ENCODE measurements around the gene ZNF397. TPM values are rescaled to one million over a fixed set of nuclear protein-coding genes. Genes with fewer than 3 reads are reported as not detected.

Gene ZNF397
- total and polyA plus RNA-seq, 2 donors (not counting 1 experiment from before 2014, with no cell fraction given) = 16.8 to 67.2 TPM

DNA sequence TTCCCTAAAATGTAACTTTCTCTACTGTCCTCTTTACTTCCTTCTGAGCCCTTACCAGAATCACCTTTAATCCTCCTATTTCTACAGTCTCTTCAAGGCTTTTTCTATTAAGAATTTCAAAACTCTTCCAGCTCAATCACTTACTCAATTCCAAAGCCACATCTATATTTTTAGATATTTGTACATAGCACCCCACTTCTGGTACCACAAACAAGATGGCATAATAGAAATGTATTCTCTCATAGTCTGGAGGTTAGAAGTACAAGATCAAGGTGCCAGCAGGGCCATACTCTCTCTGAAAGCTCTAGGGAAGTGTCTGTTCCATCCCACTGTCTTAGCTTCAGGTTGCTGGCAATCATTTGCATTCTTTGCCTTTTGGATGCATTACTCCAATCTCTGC lies 38.1 kb downstream of the ZNF397 start:
- Histone ChIP-seq H3K4me3 (ENCODE audit: control extremely low read depth in 1 of 5, extremely low read depth in 1 of 5, insufficient read depth in 1 of 5, low read depth in 2 of 5, low read length in 4 of 5) (no peak overlapping the region), H3K4me1 (ENCODE audit: control insufficient read depth in 2 of 2, insufficient read depth in 2 of 2, low read length in 2 of 2) (no peaks in the 10 kb centered on the region), H3K4me2 (replicated peaks; ENCODE audit: low read depth, low read length, poor library complexity, severe bottlenecking) (no peak overlapping the region), H3K27ac (ENCODE audit: low read length in 2 of 2) (no peak overlapping the region), H3K27me3 (replicated peaks in 1 of 4; ENCODE audit: control extremely low read depth in 1 of 4, control insufficient read depth in 3 of 4, insufficient read depth in 4 of 4, low read length in 3 of 4) (no peaks in the 10 kb centered on the region), H3K9ac (ENCODE audit: low read length) (no peak overlapping the region), H2AFZ (ENCODE audit: insufficient read depth, low read depth, low read length, poor library complexity, severe bottlenecking) (no peak overlapping the region), H3K9me3 (ENCODE audit: control extremely low read depth in 1 of 3, control insufficient read depth in 2 of 3, insufficient read depth in 1 of 3, low read length in 2 of 3) (peaks cover 0 to 8% (median 6%) of the 10 kb centered on the region in 3 donors), H3K36me3 (replicated peaks in 1 of 2; ENCODE audit: control extremely low read depth in 1 of 2, control insufficient read depth in 1 of 2, extremely low read depth in 1 of 2, insufficient read depth in 2 of 2, low read length in 1 of 2) (peaks cover 0 to 9% of the 10 kb centered on the region in 2 experiments), H3K79me2 (ENCODE audit: control insufficient read depth, insufficient read depth, low read length) (peaks cover 29% of the 10 kb centered on the region), H4K20me1 (ENCODE audit: control insufficient read depth, insufficient read depth, low read length, poor library complexity, severe bottlenecking) (no peaks in the 10 kb centered on the region)
- no peak for DNase-seq
- no peak for ATAC-seq (ENCODE audit: low read depth)
- H3K9me3 Mint-ChIP-seq (ENCODE audit: insufficient read depth) = no peaks in the 10 kb centered on the region
- no peak overlapping the region for H3K4me3 Mint-ChIP-seq
- H3K27me3 Mint-ChIP-seq = no peaks in the 10 kb centered on the region
- no peaks in the 10 kb centered on the region for H3K4me1 Mint-ChIP-seq
- intact Hi-C loops (cut with micrococcal nuclease) = no loop called here
- no peak for TF ChIP-seq EZH2 (IDR thresholded peaks at IDR 0.05; ENCODE audit: borderline replicate concordance, insufficient read depth, low read depth, low read length, poor library complexity, severe bottlenecking)
- TF ChIP-seq, protein P1, sequence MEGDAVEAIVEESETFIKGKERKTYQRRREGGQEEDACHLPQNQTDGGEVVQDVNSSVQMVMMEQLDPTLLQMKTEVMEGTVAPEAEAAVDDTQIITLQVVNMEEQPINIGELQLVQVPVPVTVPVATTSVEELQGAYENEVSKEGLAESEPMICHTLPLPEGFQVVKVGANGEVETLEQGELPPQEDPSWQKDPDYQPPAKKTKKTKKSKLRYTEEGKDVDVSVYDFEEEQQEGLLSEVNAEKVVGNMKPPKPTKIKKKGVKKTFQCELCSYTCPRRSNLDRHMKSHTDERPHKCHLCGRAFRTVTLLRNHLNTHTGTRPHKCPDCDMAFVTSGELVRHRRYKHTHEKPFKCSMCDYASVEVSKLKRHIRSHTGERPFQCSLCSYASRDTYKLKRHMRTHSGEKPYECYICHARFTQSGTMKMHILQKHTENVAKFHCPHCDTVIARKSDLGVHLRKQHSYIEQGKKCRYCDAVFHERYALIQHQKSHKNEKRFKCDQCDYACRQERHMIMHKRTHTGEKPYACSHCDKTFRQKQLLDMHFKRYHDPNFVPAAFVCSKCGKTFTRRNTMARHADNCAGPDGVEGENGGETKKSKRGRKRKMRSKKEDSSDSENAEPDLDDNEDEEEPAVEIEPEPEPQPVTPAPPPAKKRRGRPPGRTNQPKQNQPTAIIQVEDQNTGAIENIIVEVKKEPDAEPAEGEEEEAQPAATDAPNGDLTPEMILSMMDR (IDR thresholded peaks at IDR 0.05) = no peak
- ChIA-PET POLR2A (no interaction called here), CTCF (no interaction called here)
- H3K27ac Mint-ChIP-seq = no peak overlapping the region

DNA sequence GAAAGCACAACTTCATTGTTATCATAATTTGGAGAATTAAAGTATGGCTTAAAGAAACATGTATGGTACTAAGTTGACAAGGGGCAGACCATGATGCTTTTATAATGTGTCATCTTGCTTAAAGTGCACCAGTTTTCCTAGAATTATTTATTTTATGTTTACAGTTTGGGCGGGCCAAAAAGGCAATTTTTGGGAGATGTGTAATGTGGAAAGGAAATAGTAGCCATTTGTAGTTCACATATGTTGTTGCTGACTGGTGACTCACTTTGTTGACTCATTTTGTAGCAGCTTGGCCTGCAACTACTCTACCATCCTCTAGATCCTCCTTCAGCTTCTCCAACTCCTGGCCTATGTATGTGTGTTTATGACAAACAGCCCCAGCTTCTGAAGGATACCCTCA lies 41.5 kb downstream of the ZNF397 start:
- Histone ChIP-seq H3K79me2 (ENCODE audit: control insufficient read depth, insufficient read depth, low read length) (peaks cover 47% of the 10 kb centered on the region), H3K4me3 (ENCODE audit: control extremely low read depth in 1 of 5, extremely low read depth in 1 of 5, insufficient read depth in 1 of 5, low read depth in 2 of 5, low read length in 4 of 5) (no peak overlapping the region), H2AFZ (ENCODE audit: insufficient read depth, low read depth, low read length, poor library complexity, severe bottlenecking) (no peak overlapping the region), H3K27me3 (replicated peaks in 1 of 4; ENCODE audit: control extremely low read depth in 1 of 4, control insufficient read depth in 3 of 4, insufficient read depth in 4 of 4, low read length in 3 of 4) (no peaks in the 10 kb centered on the region), H3K36me3 (replicated peaks in 1 of 2; ENCODE audit: control extremely low read depth in 1 of 2, control insufficient read depth in 1 of 2, extremely low read depth in 1 of 2, insufficient read depth in 2 of 2, low read length in 1 of 2) (peaks cover 0 to 13% of the 10 kb centered on the region in 2 experiments), H3K27ac (ENCODE audit: low read length in 2 of 2) (no peak overlapping the region), H3K4me2 (replicated peaks; ENCODE audit: low read depth, low read length, poor library complexity, severe bottlenecking) (no peak overlapping the region), H3K9ac (ENCODE audit: low read length) (no peak overlapping the region), H4K20me1 (ENCODE audit: control insufficient read depth, insufficient read depth, low read length, poor library complexity, severe bottlenecking) (no peaks in the 10 kb centered on the region), H3K9me3 (ENCODE audit: control extremely low read depth in 1 of 3, control insufficient read depth in 2 of 3, insufficient read depth in 1 of 3, low read length in 2 of 3) (peaks cover 0 to 18% (median 6%) of the 10 kb centered on the region in 3 donors), H3K4me1 (ENCODE audit: control insufficient read depth in 2 of 2, insufficient read depth in 2 of 2, low read length in 2 of 2) (no peaks in the 10 kb centered on the region)
- H3K9me3 Mint-ChIP-seq (ENCODE audit: insufficient read depth) = peaks cover 4% of the 10 kb centered on the region
- no CpG with 5 or more reads among the region's 1 CpG for WGBS (ENCODE audit: insufficient coverage)
- ChIA-PET CTCF (no interaction called here), POLR2A (no interaction called here)
- H3K27me3 Mint-ChIP-seq = no peaks in the 10 kb centered on the region
- peaks cover 2% of the 10 kb centered on the region for H3K4me1 Mint-ChIP-seq
- ATAC-seq (ENCODE audit: low read depth) (no peak), DNase-seq (no peak)
- no peak for TF ChIP-seq EZH2 (IDR thresholded peaks at IDR 0.05; ENCODE audit: borderline replicate concordance, insufficient read depth, low read depth, low read length, poor library complexity, severe bottlenecking)
- TF ChIP-seq, protein P1 (IDR thresholded peaks at IDR 0.05) = no peak
- no peak overlapping the region for H3K27ac Mint-ChIP-seq
- no peak overlapping the region for H3K4me3 Mint-ChIP-seq
- intact Hi-C loops (cut with micrococcal nuclease) = no loop called here

All from B cell (primary cell).